HS-27A (cell line): ENCODE measurements around the gene DACT3.

Source experiments
- DNase-seq: peaks from one replicate; pipeline ENCODE4 v3.0.0-alpha.2; 2012; ENCODE audit warnings: low read depth, missing footprints

The DACT3 gene

GRCh38 chr19:46661020-46661731 lies at the start of gene DACT3:
TSS of gene DACT3 (minus strand) at chr19:46661182. CDS start at chr19:46661064, 118 bp downstream.
- DNase-seq: peak; percentile 99

- no peak for DNase-seq
Measured at GRCh38 chr19:46710687-46711086, 49.7 kb upstream of the DACT3 start.

GRCh38 chr19:46704379-46705076 lies 43.5 kb upstream of the DACT3 start:
- DNase-seq: no peak

GRCh38 chr19:46700704-46701103 lies 39.7 kb upstream of the DACT3 start:
- no peak for DNase-seq

- no peak for DNase-seq
Measured at GRCh38 chr19:46698395-46699321, 37.7 kb upstream of the DACT3 start.

- no peak for DNase-seq
Measured at GRCh38 chr19:46697204-46697960, 36.4 kb upstream of the DACT3 start.

- no peak for DNase-seq
Measured at GRCh38 chr19:46696866-46697203, 35.9 kb upstream of the DACT3 start.

GRCh38 chr19:46696052-46696451 lies 35.1 kb upstream of the DACT3 start:
- no peak for DNase-seq

GRCh38 chr19:46693760-46694159 lies 32.8 kb upstream of the DACT3 start:
- DNase-seq: no peak

- no peak for DNase-seq
Measured at GRCh38 chr19:46692918-46693722, 32.1 kb upstream of the DACT3 start.

GRCh38 chr19:46691948-46692347 lies 31.0 kb upstream of the DACT3 start:
- DNase-seq: no peak

GRCh38 chr19:46691104-46691503 lies 30.1 kb upstream of the DACT3 start:
- DNase-seq: no peak

- no peak for DNase-seq
Measured at GRCh38 chr19:46689358-46689757, 28.4 kb upstream of the DACT3 start.

GRCh38 chr19:46687438-46688145 lies 26.6 kb upstream of the DACT3 start:
- no peak for DNase-seq

- no peak for DNase-seq
Measured at GRCh38 chr19:46685189-46685588, 24.2 kb upstream of the DACT3 start.

- no peak for DNase-seq
Measured at GRCh38 chr19:46678110-46678732, 17.2 kb upstream of the DACT3 start.

GRCh38 chr19:46674416-46675178 lies 13.6 kb upstream of the DACT3 start:
- no peak for DNase-seq

- no peak for DNase-seq
Measured at GRCh38 chr19:46670813-46671212, 9.8 kb upstream of the DACT3 start.

GRCh38 chr19:46668662-46669061 lies 7.7 kb upstream of the DACT3 start:
- no peak for DNase-seq
